ENCODE data around the gene URM1.
"Not testable (repeated sequence)": the region's sequence is repeated elsewhere in the genome, so short reads cannot be mapped to it uniquely, and the experiment has no call there.

URM1 gene

DNA sequence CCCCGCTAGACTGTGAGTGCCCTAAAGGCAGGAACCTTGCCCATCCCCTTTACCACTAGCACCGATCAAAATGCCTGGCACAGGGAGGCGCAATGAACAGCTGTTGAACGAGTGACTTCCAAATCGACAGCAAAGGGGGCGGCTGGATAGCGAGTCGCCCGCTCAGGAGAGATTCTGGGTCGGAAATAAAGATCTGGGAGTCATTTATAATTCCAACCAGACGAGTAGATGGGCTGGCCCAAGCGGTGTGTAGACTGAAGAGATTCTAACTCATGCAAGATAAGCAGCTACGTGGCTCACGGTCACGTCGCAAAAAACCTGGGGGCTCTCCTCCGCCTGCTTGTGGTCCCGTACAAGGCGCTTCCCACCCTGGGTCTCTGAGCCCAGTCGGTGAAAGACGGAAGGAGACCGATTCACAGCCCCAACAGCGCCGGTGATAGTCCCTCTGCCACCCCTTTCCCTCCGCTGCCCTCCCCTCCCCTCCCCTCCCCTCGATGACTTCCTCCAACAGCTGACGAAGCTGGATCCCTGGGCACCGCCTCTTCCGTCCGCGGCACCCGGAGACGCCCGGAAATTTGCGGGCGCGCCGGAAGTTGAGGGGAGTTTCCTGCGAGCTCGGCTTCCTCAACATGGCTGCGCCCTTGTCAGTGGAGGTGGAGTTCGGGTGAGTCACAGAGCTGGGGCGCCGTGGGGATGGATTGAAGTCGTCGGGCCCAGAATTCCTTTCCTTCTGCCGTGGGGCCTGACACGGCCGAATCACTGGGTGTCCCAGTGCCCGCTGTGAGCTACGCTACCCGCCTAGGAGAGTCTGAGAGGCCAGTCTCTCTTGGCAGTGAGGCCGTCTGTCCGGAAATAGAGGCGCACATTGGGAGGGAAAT is at the start of gene URM1:
Gene URM1, plus strand, starts transcription at position 623 of the 878 bp plus-strand sequence. Its CDS starts 7 bp downstream, at position 630.
- peak; percentile 95 to 96 for DNase-seq

GRCh38 chr9:128321879-128322403 is 49.2 kb upstream of the URM1 start:
- no peak for DNase-seq

- peak; percentile 91 to 94 for DNase-seq
These were observed 48.6 kb upstream of the URM1 start, which contains the start of the genes COQ4 and TRUB2 for GRCh38 chr9:128322404-128323211. Gene COQ4 (plus strand): TSS chr9:128322839. CDS start chr9:128322859, 20 bp downstream. Gene TRUB2 (minus strand): TSS chr9:128322447. CDS start chr9:128322408, 39 bp downstream.

DNA sequence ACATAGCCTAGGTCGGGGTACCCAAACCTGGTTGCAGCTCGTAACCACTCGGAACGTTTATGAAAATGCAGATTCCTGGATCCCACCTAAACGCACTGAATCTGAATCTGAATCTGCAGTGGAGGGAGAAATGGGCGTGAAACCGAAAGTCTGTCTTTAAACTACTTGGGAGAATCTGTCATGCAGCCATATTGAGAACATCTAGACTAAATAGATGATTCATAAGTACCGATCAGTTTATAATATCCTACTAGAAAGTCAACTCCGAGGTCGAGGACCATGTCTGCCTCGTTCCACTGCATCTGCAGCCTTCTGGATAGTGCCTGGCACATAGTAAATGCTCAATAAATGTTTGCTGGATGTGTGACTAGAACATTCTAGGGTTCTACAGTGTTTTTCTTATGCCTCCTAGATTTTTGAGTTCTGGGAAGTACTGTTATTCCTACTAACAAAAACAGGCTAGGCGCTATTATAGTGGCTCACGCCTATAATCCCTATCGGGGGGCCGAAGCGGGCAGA is 47.9 kb upstream of the URM1 start:
- no peak for DNase-seq

DNA sequence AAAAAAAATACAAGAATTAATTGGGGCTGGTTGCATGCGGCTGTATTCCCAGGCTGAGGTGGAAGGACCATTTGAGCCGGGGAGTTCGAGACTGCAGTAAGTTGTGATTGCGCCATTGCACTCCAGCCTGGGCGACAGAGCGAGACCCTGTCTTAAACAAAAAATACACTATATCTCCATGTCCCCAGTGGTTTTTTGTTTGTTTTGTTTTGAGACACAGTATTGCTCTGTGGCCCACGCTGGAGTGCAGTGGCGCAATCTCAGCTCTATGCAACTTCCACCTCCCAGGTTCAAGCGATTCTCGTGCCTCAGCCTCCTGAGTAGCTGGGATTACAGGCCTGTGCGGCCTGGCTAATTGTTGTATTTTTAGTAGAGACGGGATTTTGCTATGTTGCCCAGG is 47.4 kb upstream of the URM1 start:
- DNase-seq: no peak

GRCh38 chr9:128324401-128324800 is 46.8 kb upstream of the URM1 start:
- no peak for DNase-seq

GRCh38 chr9:128325629-128326028 is 45.5 kb upstream of the URM1 start:
- DNase-seq: no peak

DNA sequence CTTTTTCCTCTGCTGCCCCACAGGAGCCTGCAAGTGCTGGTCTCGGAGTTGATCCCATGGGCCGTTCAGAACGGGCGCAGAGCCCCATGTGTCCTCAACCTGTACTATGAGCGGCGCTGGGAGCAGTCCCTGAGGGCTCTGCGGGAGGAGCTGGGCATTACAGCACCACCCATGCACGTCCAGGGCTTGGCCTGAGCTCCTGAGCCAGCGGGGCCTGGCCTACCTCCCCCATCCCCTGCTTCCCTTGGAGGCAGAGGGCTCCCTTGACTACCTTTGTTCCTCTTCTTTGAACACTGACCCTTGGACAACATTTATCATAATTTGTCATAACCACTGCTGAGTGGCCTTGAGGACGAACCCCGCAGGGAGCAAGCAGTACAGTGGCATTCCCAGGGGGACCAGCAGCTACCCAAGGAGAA is 37.7 kb upstream of the URM1 start:
- DNase-seq: no peak

- DNase-seq: no peak
These were observed 36.0 kb upstream of the URM1 start for GRCh38 chr9:128335161-128335560.

DNA sequence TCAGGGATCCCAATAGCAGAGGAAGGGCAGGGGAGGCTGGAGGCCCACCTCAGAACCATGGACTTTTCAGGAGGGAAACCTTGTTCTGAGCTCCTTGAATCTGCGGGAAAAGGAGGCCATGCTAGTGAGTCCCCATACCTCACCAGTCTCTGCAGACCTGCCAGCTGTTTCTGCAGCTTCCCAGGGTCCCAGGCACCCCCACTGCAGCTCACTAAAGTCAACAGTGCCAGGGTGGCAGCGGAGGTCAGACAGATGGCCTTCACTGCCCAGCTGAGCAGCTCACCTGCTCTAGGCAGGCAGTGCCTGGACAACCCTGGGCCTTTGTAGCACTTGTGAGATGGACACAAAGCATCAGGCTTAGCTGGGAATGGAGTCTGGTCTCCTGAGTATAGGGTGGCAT is 35.3 kb upstream of the URM1 start:
- DNase-seq: no peak

GRCh38 chr9:128337936-128338335 is 33.2 kb upstream of the URM1 start:
- DNase-seq: no peak

DNA sequence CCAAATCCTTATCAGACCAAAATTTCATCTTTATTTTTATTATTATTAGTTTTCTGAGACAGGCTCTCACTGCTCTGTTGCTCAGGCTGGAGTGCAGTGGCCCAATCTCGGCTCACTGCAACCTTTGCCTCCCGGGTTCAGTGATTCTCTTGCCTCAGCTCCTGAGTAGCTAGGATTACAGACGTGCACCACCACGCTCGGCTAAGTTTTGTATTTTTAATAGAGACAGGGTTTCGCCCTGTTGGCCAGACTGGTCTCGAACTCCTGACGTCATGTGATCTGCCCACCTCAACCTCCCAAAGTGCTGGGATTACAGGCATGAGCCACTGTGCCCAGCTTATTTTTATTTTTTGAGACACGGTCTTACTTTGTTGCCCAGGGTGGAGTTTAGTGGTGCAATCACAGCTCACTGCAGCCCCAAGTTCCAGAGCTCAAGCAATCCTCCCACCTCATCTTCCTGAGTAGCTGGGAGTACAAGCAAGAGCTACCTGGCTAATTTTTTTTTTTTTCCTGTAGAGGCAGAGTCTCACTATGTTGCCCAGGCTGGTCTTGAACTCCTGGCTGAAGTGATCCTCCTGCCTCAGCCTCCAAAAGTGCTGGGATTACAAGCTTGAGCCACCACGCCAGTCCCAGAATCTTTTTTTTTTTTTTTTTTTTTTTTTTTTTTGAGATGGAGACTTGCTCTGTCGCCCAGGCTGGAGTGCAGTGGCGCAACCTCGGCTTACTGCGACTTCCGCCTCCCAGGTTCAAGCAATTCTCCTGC is 32.1 kb upstream of the URM1 start:
- not testable (repeated sequence) for DNase-seq

DNA sequence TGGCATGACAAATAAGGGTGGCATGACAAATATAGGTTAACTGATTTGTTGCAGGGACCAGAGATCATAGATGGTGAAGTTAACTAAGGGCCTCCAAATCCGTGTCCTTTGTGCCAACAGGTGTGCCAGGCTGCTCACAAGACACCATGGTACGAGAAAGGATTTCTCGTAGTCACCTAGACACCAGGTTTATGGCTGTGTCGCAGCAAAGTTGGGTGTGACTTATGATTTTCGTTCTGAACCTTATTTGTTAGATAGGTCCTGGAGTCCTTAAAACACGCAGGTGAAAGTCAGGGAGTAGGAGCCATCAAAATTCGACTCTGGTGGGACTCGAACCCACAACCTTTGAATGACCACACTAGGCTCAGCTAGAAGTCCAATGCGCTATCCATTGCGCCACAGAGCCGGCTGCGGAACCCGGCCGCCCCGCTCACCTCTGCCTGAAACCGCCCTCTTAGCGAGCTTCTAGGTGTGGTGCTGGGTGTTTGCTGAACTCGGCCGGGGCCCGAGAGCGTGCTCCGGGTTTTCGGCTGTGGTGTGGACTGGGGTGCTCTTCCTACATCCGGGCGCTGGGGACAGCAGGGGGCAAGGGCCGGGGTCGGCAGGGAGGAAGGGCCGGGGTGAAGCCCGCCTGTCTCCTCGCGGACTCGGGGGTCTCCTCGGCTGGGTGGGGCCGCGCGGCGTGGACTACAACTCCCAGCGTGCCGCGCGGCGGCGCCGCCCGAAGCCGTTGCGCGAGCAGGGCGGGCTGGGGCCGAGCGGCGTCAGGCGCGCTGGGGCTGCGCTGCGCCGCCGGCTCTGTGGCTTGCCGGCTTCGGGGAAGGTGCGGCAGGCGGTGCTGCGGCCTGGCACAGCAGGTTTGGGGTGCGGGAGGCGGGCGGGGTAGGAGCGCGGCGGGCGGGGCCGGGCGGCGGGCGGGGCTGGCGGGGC is 31.1 kb upstream of the URM1 start, which contains the start of gene SLC27A4:
Gene SLC27A4, plus strand, starts transcription at position 767 of the 930 bp plus-strand sequence. CDS start 2,606 bp downstream, outside the sequence.
- DNase-seq: peak; percentile 85 to 86

DNA sequence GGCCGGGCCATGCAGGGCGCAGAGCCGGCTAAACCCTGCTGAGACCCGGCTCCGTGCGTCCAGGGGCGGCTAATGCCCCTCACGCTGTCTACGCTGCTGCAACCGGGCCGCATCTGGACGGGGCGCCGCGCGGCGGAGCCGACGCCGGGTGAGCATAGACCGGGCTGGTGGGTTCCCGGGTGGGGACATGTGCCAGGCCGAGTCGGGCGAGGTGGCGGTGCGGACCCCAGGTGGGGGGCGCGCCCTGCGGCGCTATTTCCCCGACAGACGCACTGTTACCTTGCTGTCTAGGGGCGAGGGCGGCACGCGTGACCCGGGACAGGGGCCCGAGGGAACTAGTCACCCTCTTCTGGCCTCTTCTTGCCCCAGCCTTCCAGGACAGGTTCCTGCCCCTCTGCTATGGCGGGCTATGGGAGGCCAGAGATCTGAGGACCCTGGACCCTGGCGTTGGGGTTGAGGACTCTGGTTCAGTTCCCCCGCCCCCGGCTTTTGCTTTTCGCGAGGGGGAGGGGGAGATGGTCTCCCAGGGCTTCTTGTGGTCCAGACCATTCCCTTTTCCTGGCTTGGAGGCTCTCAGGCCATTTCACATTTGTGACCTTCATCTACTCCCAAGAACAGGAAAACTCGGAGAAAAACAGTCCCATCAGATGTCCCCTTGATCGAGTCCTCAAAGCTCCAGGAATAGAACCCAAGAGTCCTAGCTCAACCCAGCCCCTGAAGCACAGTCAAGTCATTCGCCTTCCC is 30.3 kb upstream of the URM1 start:
- DNase-seq: peak in 1 of 2 donors; percentile 2

DNA sequence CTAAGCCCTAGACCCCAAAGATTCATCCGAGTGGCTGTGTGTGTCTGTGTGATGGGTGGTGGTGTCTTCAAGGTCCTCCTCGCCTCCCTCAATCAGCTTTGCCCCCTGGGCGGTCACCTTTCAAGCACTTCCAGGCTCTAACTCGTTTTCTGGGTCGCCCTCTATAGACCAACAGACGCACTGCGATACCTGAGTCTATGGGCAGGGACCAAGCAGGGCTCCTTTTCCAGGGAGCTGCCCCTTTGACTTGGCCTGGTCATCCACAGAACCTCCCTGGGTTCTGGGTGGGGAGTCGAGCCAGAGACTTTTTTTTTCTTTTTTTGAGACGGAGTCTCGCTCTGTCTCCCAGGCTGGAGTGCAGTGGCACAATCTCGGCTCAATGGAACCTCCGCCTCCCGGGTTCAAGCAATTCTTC is 29.7 kb upstream of the URM1 start:
- peak; percentile 70 to 77 for DNase-seq

GRCh38 chr9:128342971-128343680 is 28.0 kb upstream of the URM1 start:
- no peak for DNase-seq

GRCh38 chr9:128343855-128344254 is 27.3 kb upstream of the URM1 start:
- no peak for DNase-seq

GRCh38 chr9:128344931-128345605 is 26.1 kb upstream of the URM1 start:
- DNase-seq: no peak

DNA sequence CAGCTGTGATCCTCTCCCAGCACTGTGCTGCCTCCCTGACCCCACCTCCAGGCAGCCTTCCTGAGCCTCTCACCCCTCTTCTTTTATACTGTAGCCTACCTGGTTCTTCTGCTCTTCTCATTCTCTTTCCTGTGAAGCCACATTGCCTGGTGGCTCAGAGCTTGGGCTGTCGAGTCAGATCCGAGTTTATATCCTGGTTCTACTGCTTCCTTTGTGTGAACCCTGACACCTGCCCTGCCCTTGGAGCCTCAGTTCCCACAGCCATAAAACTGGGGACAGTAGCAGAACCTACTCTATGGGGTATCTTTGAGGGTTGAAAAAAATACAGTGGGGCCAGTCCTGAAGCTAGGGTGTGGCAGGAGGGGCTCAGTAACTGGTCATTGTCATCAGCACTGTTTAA is 22.0 kb upstream of the URM1 start:
- DNase-seq: no peak

Measured in CD4-positive, alpha-beta T cell treated with Interleukin-1 beta for 1 hour (primary cell).